Panc1 (cell line): ENCODE measurements around the gene FTO. TPM values are rescaled to one million over a fixed set of nuclear protein-coding genes. Genes with fewer than 3 reads are reported as not detected.

Experiments
- ATAC-seq: fragments of 200-7000 bp; cut with Tn5 transposase; 2 replicates; pipeline ENCODE4 v1.9.1; 2020; ENCODE audit warnings: mild to moderate bottlenecking, moderate library complexity
- BruUV-seq: library from RNA; stranded (reverse); fragments of 400-500 nt; replicated peaks from 2 replicates; lab custom pipeline; 2021; lab: Mats Ljungman, UMichigan
- CTCF ChIA-PET: fragments of 300-600 bp; sonication (Branson Sonifier 250); formaldehyde crosslinking; loops from one replicate; lab custom pipeline; 2022; ENCODE audit warnings: antibody characterized with exemption; lab: Charles Lee
- POLR2A ChIA-PET: fragments of 300-600 bp; sonication (Branson Sonifier 250); formaldehyde crosslinking; loops from one replicate; lab custom pipeline; 2022; ENCODE audit warnings: antibody characterized with exemption; lab: Charles Lee
- DNase-seq: peaks from one replicate; pipeline ENCODE4 v3.0.0-alpha.2; 2010; ENCODE audit warnings: low read depth, low spot score
- H3K27ac ChIP-seq: 2 replicates; pipeline ENCODE4 v1.5.1; 2011; ENCODE audit warnings: mild to moderate bottlenecking, low read length, inconsistent platforms
- H3K27me3 ChIP-seq: fragments of 200-500 bp; sonication (Bioruptor generic); 2 replicates; pipeline ENCODE4 v1.6.0; 2014; ENCODE audit warnings: low read length, inconsistent platforms; ENCODE audit not compliant: control insufficient read depth, insufficient read depth
- H3K36me3 ChIP-seq: fragments of 200-500 bp; sonication (Bioruptor generic); 2 replicates; pipeline ENCODE4 v1.5.1; 2014; ENCODE audit warnings: inconsistent platforms, mild to moderate bottlenecking, low read length, moderate library complexity; ENCODE audit not compliant: control insufficient read depth, insufficient read depth
- H3K4me1 ChIP-seq: 2 replicates; pipeline ENCODE4 v1.5.1; 2011; ENCODE audit warnings: inconsistent platforms, mild to moderate bottlenecking, low read length, moderate library complexity; ENCODE audit not compliant: control insufficient read depth, insufficient read depth
- H3K4me3 ChIP-seq, 2 experiments: 2 replicates each; pipeline ENCODE4 v1.5.1; 2011 to 2012; ENCODE audit warnings: low read depth in 2 of 2, low read length in 2 of 2, mild to moderate bottlenecking in 2 of 2, inconsistent platforms in 1 of 2, moderate library complexity in 1 of 2
- H3K9me3 ChIP-seq: fragments of 200-500 bp; sonication (Bioruptor generic); 2 replicates; pipeline ENCODE4 v1.5.1; 2014; ENCODE audit warnings: low read depth, mild to moderate bottlenecking, inconsistent platforms, low read length, moderate library complexity; ENCODE audit not compliant: control insufficient read depth, insufficient read depth
- POLR2AphosphoS5 ChIP-seq: IDR thresholded peaks from 2 replicates; pipeline ENCODE4 v1.6.1; 2012; ENCODE audit warnings: mild to moderate bottlenecking, low read depth, low read length, moderate library complexity
- SIN3A ChIP-seq: IDR thresholded peaks from 2 replicates; pipeline ENCODE4 v1.6.1; 2012; ENCODE audit warnings: low read depth, mild to moderate bottlenecking, low read length, moderate library complexity, borderline replicate concordance; ENCODE audit not compliant: insufficient read depth
- TCF7L2 ChIP-seq: IDR thresholded peaks from 2 replicates; pipeline ENCODE4 v1.6.1; 2011; ENCODE audit warnings: mild to moderate bottlenecking, low read depth, low read length, inconsistent platforms
- in situ Hi-C: cut with HindIII; loops from 2 replicates; pipeline ENCODE4 v1.10.0; 2016; ENCODE audit warnings: low sequenced_read_pairs, low pct_unique_long_range_greater_than_20kb
- intact Hi-C: fragments of 100-400 bp; cut with micrococcal nuclease; formaldehyde crosslinking; loops from one replicate; pipeline ENCODE4 v1.10.0; 2022; ENCODE audit not compliant: unreplicated experiment
- total RNA-seq: library from RNA; stranded (reverse); gene quantifications from one replicate; pipeline ENCODE4 v1.2.1, GENCODE V29; 2021; ENCODE audit not compliant: unreplicated experiment
- TF ChIP-seq, protein P1 (sequence below), 2 experiments: IDR thresholded peaks; 2 replicates each; pipeline ENCODE4 v1.6.1; 2011 to 2012; ENCODE audit warnings: low read depth in 2 of 2, control low read depth in 1 of 2, low read length in 1 of 2, mild to moderate bottlenecking in 1 of 2, moderate library complexity in 1 of 2; ENCODE audit not compliant: insufficient read depth in 1 of 2
- TF ChIP-seq, protein P2 (sequence below): fragments of 450-650 bp; IDR thresholded peaks from 2 replicates; pipeline ENCODE4 v1.5.1; 2017; ENCODE audit warnings: mild to moderate bottlenecking

FTO gene
- total RNA-seq, 1 experiment from 2014 or later, result 38.2 TPM

DNA sequence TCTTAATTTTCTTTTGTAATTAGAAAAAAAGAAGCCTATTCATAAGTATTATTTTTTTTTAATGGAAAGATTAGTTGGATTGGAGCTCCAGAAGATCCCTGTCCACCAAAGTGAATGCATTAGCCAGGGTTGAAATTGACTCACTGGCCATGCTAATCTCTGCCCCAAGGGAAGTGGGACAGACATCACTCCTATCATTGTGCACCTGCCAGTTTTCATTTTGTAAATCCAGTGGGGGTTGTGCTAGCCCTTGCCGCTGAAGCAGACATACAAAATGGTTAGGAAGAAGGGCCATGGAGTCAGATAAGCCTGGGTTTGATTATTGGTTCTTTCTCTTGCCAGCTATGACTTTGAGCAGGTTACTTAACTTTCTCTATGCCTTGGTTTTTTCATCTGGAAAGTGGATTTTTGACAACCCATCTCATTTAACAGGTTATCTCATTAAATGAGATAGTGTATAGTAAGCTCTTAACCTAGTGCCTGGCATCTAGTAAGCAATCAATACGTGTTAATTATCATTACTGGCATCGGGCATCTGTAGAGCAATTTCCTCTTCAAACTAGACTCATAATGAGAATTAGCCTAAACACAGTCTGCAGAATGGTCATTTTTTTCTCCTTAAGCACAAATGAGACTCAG is 365.8 kb downstream of the FTO start:
- Histone ChIP-seq H3K4me1 (no peaks in the 10 kb centered on the region), H3K27me3 (no peaks in the 10 kb centered on the region), H3K9me3 (no peaks in the 10 kb centered on the region), H3K27ac (no peak overlapping the region), H3K36me3 (no peaks in the 10 kb centered on the region), H3K4me3 (no peak overlapping the region)
- DNase-seq, result no peak
- ChIA-PET CTCF (no interaction called here), POLR2A (no interaction called here)
- no peak for TF ChIP-seq TCF7L2
- in situ Hi-C loops (no loop called here), intact Hi-C loops (no loop called here)
- BruUV-seq, result no TSS peak
- no peak for ATAC-seq

DNA sequence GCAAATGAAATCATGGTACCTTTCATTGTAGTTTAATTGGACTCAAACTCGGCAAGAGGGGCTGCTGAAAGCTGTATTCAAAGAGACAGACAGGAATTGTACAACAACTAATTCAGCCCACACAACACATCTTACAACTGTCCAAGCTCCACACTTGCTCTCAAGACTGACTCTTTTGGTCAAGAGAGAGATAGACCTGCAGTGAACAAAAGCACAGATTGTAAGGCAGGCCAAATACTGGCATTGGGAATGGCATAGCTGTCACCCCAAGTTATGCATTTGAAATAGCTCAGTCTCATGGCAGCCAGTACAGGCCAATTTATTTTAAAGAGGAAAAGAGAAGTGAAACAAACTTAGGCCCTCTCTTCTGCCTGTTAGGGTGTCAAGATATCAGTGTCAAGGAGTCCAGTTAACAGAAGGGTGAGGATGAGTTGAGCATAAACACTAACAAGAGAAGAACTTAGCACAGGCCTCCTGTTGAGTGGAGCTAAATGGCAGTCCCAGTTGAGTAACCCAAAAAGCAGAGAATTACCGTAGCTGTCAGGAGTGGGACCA is 366.9 kb downstream of the FTO start:
- DNase-seq (no peak), ATAC-seq (no peak)
- intact Hi-C loops, result no loop called here
- no peaks in the 10 kb centered on the region for H3K4me1 ChIP-seq
- in situ Hi-C loops, result no loop called here
- POLR2A ChIA-PET, result no interaction called here
- no peak overlapping the region for H3K27ac ChIP-seq
- BruUV-seq, result no TSS peak
- TF ChIP-seq, protein P1, sequence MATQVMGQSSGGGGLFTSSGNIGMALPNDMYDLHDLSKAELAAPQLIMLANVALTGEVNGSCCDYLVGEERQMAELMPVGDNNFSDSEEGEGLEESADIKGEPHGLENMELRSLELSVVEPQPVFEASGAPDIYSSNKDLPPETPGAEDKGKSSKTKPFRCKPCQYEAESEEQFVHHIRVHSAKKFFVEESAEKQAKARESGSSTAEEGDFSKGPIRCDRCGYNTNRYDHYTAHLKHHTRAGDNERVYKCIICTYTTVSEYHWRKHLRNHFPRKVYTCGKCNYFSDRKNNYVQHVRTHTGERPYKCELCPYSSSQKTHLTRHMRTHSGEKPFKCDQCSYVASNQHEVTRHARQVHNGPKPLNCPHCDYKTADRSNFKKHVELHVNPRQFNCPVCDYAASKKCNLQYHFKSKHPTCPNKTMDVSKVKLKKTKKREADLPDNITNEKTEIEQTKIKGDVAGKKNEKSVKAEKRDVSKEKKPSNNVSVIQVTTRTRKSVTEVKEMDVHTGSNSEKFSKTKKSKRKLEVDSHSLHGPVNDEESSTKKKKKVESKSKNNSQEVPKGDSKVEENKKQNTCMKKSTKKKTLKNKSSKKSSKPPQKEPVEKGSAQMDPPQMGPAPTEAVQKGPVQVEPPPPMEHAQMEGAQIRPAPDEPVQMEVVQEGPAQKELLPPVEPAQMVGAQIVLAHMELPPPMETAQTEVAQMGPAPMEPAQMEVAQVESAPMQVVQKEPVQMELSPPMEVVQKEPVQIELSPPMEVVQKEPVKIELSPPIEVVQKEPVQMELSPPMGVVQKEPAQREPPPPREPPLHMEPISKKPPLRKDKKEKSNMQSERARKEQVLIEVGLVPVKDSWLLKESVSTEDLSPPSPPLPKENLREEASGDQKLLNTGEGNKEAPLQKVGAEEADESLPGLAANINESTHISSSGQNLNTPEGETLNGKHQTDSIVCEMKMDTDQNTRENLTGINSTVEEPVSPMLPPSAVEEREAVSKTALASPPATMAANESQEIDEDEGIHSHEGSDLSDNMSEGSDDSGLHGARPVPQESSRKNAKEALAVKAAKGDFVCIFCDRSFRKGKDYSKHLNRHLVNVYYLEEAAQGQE (IDR thresholded peaks at IDR 0.05; ENCODE audit: insufficient read depth in 1 of 2, low read depth in 2 of 2, low read length in 1 of 2), result no peak
- TF ChIP-seq SIN3A, result no peak
- no peak for TF ChIP-seq POLR2AphosphoS5
- TF ChIP-seq, protein P2, sequence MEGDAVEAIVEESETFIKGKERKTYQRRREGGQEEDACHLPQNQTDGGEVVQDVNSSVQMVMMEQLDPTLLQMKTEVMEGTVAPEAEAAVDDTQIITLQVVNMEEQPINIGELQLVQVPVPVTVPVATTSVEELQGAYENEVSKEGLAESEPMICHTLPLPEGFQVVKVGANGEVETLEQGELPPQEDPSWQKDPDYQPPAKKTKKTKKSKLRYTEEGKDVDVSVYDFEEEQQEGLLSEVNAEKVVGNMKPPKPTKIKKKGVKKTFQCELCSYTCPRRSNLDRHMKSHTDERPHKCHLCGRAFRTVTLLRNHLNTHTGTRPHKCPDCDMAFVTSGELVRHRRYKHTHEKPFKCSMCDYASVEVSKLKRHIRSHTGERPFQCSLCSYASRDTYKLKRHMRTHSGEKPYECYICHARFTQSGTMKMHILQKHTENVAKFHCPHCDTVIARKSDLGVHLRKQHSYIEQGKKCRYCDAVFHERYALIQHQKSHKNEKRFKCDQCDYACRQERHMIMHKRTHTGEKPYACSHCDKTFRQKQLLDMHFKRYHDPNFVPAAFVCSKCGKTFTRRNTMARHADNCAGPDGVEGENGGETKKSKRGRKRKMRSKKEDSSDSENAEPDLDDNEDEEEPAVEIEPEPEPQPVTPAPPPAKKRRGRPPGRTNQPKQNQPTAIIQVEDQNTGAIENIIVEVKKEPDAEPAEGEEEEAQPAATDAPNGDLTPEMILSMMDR, result no peak
- TF ChIP-seq TCF7L2, result no peak
- no peaks in the 10 kb centered on the region for H3K36me3 ChIP-seq
- no peak overlapping the region for H3K4me3 ChIP-seq
- no peaks in the 10 kb centered on the region for H3K27me3 ChIP-seq
- CTCF ChIA-PET, result no interaction called here
- H3K9me3 ChIP-seq, result no peaks in the 10 kb centered on the region

DNA sequence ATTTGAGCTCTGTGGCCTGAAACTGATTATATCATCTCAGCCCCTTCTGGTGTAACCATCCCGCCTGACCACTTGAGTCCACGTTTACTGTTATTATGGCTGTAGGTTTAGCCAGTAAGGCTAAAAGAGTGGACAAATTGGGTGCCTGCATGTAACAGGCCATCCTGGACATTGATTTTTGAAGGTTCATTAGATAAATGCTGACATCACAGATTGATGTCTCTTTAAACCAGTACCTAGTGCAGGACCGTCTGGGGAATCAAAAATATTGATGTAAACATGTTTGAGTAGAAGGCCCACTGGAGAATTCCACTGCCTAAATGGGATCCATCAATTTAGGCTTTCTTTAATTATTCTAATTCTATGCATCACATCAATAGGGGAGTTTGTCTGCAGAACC is 367.6 kb downstream of the FTO start:
- no TSS peak for BruUV-seq
- ChIA-PET POLR2A (no interaction called here), CTCF (no interaction called here)
- H3K27ac ChIP-seq, result no peak overlapping the region
- ATAC-seq (no peak), DNase-seq (no peak)
- intact Hi-C loops (no loop called here), in situ Hi-C loops (no loop called here)
- no peaks in the 10 kb centered on the region for H3K4me1 ChIP-seq
- no peaks in the 10 kb centered on the region for H3K27me3 ChIP-seq
- no peaks in the 10 kb centered on the region for H3K36me3 ChIP-seq
- no peak overlapping the region for H3K4me3 ChIP-seq
- no peaks in the 10 kb centered on the region for H3K9me3 ChIP-seq
- TF ChIP-seq TCF7L2, result no peak
- no peak for TF ChIP-seq POLR2AphosphoS5
